Measurements from ENCODE around the gene RASIP1.

DNA sequence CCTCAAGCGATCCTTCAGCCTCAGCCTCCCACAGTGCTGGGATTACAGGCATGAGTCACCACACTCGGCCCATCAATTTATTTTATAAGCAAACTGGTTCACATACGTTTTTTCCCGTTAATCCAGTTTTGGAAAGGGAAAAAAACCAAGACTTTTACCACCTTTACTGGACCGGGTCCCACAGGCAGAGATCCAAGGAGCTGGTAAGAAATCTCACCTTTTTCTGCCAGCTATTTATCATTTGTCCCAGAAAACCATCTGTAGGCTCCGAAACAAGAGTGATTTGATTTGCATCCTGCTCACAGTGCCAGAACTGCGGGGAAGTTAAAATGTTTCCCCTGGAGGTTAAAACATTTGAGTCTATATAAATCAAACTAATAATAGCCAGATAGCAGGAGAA lies 51.0 kb downstream of the RASIP1 start:
- TF ChIP-seq CTCF (IDR thresholded peaks at IDR 0.05 in 8 of 11, conservative IDR thresholded peaks at IDR 0.05 in 3 of 11), result no peak
- TF ChIP-seq POLR2A (IDR thresholded peaks at IDR 0.05), result no peak
- TF ChIP-seq POLR2AphosphoS5 (IDR thresholded peaks at IDR 0.05), result no peak

Data from spleen (tissue), 7 donors.